ENCODE results near the gene AOC2. TPM values are rescaled to one million over a fixed set of nuclear protein-coding genes. Genes with fewer than 3 reads are reported as not detected.

AOC2 gene
- total and polyA plus RNA-seq, 4 donors: 0.17 to 2.4 (median 0.41) TPM

DNA sequence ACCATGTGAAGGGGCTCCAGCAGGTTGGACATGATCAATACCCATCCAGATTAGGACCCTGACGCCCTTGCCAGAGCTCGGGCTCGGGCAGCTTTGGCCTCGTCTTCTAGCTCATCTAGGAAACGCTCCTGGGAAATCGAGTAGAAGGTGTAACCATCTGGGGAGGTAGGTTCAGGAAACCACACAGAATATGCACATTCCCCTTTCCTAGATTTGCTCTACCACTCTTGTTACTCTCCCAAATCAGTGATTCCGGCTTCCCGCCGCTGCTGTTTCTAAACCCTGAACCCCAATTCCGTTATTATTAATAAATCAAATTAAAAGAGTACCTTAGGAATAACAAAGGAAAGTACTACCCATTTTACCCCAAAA is 46.4 kb upstream of the AOC2 start:
- Histone ChIP-seq H3K4me1 (ENCODE audit: control insufficient read depth in 4 of 4, insufficient read depth in 4 of 4, low read length in 3 of 4) (peaks cover 7 to 25% (median 18%) of the 10 kb centered on the region in 4 donors), H3K27me3 (ENCODE audit: control insufficient read depth in 4 of 4, insufficient read depth in 4 of 4, low read length in 3 of 4) (no peaks in the 10 kb centered on the region), H3K9me3 (ENCODE audit: control insufficient read depth in 4 of 4, low read length in 3 of 4) (no peaks in the 10 kb centered on the region), H3K4me3 (ENCODE audit: low read depth in 1 of 3, low read length in 3 of 3) (peak overlapping the region; percentile 50 to 99 (median 99)), H3K36me3 (ENCODE audit: control insufficient read depth in 4 of 4, insufficient read depth in 3 of 4, low read depth in 1 of 4, low read length in 3 of 4) (peaks cover 0 to 2% (median under 1%) of the 10 kb centered on the region in 4 donors), H3K27ac (ENCODE audit: low read depth in 1 of 2, low read length in 2 of 2) (peak overlapping the region; percentile 25 to 38), H3K9ac (ENCODE audit: low read depth in 1 of 2, low read length in 2 of 2) (peak overlapping the region; percentile 82 to 96)
- DNase-seq (ENCODE audit: low spot score): no peak
- 11% methylated on average over 10 of the region's 10 CpGs for WGBS
- TF ChIP-seq FOXA1 (IDR thresholded peaks at IDR 0.05) (no peak), YY1 (IDR thresholded peaks at IDR 0.05) (no peak), ZBTB33 (IDR thresholded peaks at IDR 0.05) (no peak), RXRA (IDR thresholded peaks at IDR 0.05) (no peak), RAD21 (IDR thresholded peaks at IDR 0.05) (no peak), EGR1 (IDR thresholded peaks at IDR 0.05; ENCODE audit: low read depth in 2 of 2) (no peak), HNF4A (conservative IDR thresholded peaks at IDR 0.05) (no peak)

DNA sequence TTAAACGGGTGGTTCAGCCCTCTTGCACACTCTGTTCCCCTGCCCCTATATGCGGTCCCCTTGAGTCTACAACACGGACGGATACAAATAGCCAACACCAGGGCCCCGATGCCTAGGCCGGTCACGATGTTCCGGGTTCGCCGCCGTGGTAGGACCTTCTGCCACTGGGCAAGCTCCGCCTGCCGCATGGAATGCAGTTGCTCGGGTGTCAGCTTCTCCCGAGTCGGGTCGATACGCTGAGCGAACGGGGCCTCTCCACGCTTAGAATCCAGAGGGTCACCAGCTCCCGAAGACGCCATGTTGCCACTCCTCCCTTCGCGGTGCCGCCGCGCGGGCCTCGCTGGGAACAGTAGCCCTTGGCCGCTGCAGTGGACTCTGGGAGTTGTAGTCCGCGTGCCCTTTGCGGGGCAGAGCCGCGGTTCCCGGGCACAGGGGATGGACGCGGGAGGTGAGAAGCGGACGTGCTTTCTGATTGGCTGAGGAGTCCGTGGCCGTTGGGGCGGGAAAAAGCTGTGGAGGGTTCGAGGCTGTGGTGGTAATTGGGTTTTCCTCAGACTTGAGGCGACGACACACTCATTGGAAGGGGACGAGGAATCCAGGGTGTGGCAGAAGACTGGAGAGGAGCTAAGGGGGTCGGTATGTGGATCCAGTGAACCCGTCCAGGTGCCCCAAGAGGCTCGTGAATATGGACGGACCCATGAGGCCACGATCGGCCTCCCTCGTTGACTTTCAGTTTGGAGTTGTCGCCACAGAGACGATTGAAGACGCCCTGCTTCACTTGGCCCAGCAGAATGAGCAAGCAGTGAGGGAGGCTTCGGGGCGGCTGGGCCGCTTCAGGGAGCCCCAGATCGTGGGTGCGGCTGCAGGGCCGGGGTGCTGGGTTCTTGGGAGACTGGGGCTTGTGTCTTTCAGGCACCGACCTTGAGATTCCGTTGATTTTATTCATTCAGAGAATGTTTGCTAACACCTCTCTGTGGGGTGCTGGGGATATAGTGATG is 45.7 kb upstream of the AOC2 start, which contains the start of the genes CNTD1 and COA3:
Gene CNTD1 (plus strand): TSS at position 479 of the 998 bp plus-strand sequence. CDS start 207 bp downstream, at position 686.
Gene COA3 (minus strand): TSS at position 322 of the 998 bp plus-strand sequence. CDS start 23 bp downstream, at position 299.
- no peaks in the 10 kb centered on the region for H3K9me3 ChIP-seq (ENCODE audit: control insufficient read depth in 4 of 4, low read length in 3 of 4)
- no peaks in the 10 kb centered on the region for H3K27me3 ChIP-seq (ENCODE audit: control insufficient read depth in 4 of 4, insufficient read depth in 4 of 4, low read length in 3 of 4)
- H3K36me3 ChIP-seq (ENCODE audit: control insufficient read depth in 4 of 4, insufficient read depth in 3 of 4, low read depth in 1 of 4, low read length in 3 of 4): peaks cover 0 to 2% (median under 1%) of the 10 kb centered on the region in 4 donors
- H3K27ac ChIP-seq (ENCODE audit: low read depth in 1 of 2, low read length in 2 of 2): peak within 1 kb of the TSS; percentile 25 to 38
- DNase-seq (ENCODE audit: low spot score): peak; percentile 87
- 26% methylated on average over 66 of the region's 66 CpGs for WGBS
- peak; percentile 42 for TF ChIP-seq SP1 (IDR thresholded peaks at IDR 0.05)
- peak in 1 of 2 donors; percentile 26 for TF ChIP-seq RXRA (IDR thresholded peaks at IDR 0.05)
- peak; percentile 71 for TF ChIP-seq ZBTB33 (IDR thresholded peaks at IDR 0.05)
- peak; percentile 73 for TF ChIP-seq REST (IDR thresholded peaks at IDR 0.05)
- TF ChIP-seq RAD21 (IDR thresholded peaks at IDR 0.05): peak; percentile 7 to 52
- TF ChIP-seq MAX (IDR thresholded peaks at IDR 0.05): peak; percentile 55
- TF ChIP-seq YY1 (IDR thresholded peaks at IDR 0.05): peak; percentile 99
- TF ChIP-seq EGR1 (IDR thresholded peaks at IDR 0.05; ENCODE audit: low read depth in 2 of 2): no peak
- TF ChIP-seq GABPA (IDR thresholded peaks at IDR 0.05 in 1 of 2, conservative IDR thresholded peaks at IDR 0.05 in 1 of 2): peak in 1 of 2 donors; percentile 73
- TF ChIP-seq, protein P1, sequence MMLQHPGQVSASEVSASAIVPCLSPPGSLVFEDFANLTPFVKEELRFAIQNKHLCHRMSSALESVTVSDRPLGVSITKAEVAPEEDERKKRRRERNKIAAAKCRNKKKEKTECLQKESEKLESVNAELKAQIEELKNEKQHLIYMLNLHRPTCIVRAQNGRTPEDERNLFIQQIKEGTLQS (IDR thresholded peaks at IDR 0.05): no peak
- TF ChIP-seq HNF4A (conservative IDR thresholded peaks at IDR 0.05): peak; percentile 22 to 25
- TF ChIP-seq, protein P2, sequence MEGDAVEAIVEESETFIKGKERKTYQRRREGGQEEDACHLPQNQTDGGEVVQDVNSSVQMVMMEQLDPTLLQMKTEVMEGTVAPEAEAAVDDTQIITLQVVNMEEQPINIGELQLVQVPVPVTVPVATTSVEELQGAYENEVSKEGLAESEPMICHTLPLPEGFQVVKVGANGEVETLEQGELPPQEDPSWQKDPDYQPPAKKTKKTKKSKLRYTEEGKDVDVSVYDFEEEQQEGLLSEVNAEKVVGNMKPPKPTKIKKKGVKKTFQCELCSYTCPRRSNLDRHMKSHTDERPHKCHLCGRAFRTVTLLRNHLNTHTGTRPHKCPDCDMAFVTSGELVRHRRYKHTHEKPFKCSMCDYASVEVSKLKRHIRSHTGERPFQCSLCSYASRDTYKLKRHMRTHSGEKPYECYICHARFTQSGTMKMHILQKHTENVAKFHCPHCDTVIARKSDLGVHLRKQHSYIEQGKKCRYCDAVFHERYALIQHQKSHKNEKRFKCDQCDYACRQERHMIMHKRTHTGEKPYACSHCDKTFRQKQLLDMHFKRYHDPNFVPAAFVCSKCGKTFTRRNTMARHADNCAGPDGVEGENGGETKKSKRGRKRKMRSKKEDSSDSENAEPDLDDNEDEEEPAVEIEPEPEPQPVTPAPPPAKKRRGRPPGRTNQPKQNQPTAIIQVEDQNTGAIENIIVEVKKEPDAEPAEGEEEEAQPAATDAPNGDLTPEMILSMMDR (IDR thresholded peaks at IDR 0.05; ENCODE audit: low read depth, low read length, missing input control): no peak
- no peak for TF ChIP-seq JUND (IDR thresholded peaks at IDR 0.05)
- TF ChIP-seq TAF1 (conservative IDR thresholded peaks at IDR 0.05): no peak
- no peak for TF ChIP-seq HNF4G (IDR thresholded peaks at IDR 0.05)
- no peak for TF ChIP-seq NR2F2 (IDR thresholded peaks at IDR 0.05)
- peak; percentile 37 for TF ChIP-seq FOXA1 (IDR thresholded peaks at IDR 0.05)
- H3K4me1 ChIP-seq (ENCODE audit: control insufficient read depth in 4 of 4, insufficient read depth in 4 of 4, low read length in 3 of 4): peaks cover 7 to 25% (median 18%) of the 10 kb centered on the region in 4 donors
- H3K9ac ChIP-seq (ENCODE audit: low read depth in 1 of 2, low read length in 2 of 2): peak within 1 kb of the TSS; percentile 82 to 96
- peak within 1 kb of the TSS; percentile 50 to 99 (median 99) for H3K4me3 ChIP-seq (ENCODE audit: low read depth in 1 of 3, low read length in 3 of 3)

Measured in liver (tissue), 9 donors.